Measurements from ENCODE around the gene IRAK2.

DNA sequence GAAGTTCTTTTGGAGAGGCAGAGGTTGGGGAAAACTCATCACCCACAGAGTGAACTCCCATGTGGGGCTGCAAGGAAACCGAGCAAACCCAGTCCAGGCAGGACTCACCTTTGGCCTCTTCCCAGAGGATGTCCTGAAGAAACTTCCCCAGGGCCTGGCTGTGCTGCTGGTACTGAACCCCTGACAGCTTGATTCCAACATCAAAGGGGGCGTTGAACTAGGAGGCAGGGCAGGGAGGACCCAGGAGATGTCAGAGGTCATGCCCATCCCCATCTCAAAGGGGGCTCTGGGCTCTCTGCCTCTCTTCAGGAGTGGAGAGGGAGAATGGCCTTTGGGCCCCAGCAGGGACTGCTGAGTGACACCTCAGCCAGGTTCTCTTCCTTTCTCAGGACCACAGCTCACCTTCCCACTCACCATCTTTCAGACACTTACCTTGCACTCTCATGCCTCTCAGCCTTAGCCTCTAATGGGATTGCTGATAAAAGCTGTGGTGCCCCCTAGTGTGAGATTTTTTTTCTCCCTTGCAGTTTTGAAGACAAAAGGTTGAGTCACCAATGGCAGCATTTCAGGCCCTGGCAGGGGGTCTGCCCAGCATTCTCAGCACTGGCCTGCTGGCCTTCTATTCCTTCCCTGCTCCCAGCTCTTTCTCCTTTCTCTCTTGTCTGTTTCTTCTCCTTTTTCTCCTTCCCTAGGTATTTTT is 122.0 kb downstream of the IRAK2 start:
- TF ChIP-seq POLR2A (IDR thresholded peaks at IDR 0.05) = no peak
- TF ChIP-seq, protein P1, sequence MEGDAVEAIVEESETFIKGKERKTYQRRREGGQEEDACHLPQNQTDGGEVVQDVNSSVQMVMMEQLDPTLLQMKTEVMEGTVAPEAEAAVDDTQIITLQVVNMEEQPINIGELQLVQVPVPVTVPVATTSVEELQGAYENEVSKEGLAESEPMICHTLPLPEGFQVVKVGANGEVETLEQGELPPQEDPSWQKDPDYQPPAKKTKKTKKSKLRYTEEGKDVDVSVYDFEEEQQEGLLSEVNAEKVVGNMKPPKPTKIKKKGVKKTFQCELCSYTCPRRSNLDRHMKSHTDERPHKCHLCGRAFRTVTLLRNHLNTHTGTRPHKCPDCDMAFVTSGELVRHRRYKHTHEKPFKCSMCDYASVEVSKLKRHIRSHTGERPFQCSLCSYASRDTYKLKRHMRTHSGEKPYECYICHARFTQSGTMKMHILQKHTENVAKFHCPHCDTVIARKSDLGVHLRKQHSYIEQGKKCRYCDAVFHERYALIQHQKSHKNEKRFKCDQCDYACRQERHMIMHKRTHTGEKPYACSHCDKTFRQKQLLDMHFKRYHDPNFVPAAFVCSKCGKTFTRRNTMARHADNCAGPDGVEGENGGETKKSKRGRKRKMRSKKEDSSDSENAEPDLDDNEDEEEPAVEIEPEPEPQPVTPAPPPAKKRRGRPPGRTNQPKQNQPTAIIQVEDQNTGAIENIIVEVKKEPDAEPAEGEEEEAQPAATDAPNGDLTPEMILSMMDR (IDR thresholded peaks at IDR 0.05) = peak in 4 of 5 experiments; percentile 9 to 36 (median 23)
- TF ChIP-seq POLR2AphosphoS5 (IDR thresholded peaks at IDR 0.05) = no peak
- TF ChIP-seq EP300 (IDR thresholded peaks at IDR 0.05; ENCODE audit: low read depth) = no peak
